SIG-M5 treated with dmso at 0.1 percent for 504 hours (cell line): ENCODE data around the gene MAPRE3.
A peak's percentile ranks its signal among the peaks of the same experiment; 100 is the strongest.

ENCODE experiments used
- DNase-seq: peaks from one replicate; lab custom pipeline; 2025; ENCODE audit not compliant: unreplicated experiment; lab: John Stamatoyannopoulos, UW

The MAPRE3 gene

DNA sequence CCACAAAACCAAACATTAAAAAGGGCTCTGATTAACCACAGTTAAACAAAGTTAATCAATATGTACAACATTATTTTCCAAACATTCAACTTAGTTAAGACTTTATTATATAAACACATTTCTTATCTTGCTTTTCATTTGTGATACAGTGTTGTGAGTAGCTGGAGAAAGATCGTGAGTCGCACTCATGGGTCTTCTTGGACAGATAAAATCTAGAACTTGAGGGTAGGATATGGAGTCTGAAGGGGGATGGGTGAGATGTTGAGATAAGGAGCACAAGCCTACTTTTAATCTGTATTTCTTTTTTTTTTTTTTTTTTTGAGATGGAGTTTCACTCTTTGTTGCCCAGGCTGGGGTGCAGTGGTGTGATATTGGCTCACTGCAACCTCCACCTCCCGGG lies 39.7 kb downstream of the MAPRE3 start:
- no peak for DNase-seq

- no peak for DNase-seq
Observed at GRCh38 chr2:27013738-27014137, 43.3 kb downstream of the MAPRE3 start.

DNA sequence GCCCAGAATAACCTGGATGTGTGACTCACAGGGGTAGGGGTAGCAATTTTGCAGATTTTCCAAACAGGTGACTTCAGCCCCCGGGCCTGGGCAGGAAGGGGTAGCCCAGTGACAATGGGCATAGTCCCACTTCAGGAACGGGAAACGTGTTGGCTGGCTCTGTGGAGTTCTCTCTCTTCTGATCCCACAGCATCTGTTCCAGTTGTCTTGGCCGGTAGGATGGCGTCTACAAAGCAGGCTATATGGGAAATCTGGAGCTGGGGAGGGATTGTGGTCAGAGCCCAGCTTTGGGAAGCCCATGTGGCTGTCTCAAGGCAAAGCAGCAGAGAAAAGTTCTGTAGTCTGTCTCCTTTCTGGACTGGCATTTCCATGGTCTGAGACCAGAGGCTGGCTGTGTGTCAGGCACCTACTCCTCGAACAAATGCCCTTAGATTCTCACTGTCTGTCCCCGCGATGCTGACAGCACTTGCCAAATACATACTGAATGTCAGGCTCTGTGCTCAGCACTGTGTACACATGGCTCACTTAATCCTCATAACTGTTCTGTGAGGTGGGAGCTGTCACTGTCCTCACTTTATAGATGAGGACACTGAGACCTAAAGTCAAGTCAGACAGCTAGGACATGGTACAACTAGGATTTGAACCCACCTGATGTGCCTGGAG lies 44.5 kb downstream of the MAPRE3 start:
- no peak for DNase-seq

DNA sequence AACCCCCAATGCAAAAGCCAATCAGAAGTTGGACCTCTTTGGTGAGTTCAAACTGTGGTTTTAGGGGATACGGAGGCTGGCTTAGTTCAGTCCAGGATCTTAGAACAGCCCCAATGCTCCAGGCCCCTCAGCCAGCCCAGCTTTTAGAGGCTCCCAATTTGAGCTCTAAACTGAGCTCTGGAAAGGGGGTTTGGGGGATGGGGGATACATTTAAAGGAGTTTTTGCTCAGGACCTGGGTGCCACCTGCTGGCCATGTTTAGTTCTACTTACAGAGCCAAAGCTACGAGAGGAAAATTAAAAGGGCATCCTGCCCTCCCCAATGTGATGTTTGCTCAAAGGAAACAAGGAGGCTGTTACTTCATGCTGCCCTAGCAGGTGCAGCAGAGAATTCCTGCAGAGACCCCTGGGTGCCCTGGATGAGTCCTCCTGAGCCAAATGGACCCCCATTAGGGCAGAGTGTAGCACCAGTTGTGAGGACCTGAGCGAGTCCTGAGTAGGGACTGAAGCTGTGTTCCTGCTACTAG lies 46.4 kb downstream of the MAPRE3 start:
- peak; percentile 62 for DNase-seq

GRCh38 chr2:27018142-27018541 lies 47.7 kb downstream of the MAPRE3 start:
- no peak for DNase-seq

DNA sequence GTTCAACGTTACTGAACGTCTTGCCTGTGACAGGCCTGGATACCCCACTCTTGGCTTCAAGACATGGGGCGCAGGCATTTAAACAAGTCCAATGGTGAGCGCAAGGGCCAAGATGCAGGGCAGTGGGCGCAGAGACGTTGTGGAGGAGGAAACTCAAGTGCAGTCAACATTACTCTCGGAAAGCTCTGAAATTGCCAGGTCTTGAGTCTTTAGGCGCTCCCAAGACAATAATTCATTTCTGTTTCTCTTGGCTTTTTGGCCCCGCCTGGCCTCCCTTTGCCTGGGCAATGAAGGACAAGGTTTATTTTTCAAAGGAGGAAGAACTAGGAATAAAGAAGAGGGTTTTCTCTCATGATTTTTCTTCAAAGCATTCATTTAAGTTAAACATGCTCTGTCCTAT lies 49.0 kb downstream of the MAPRE3 start:
- DNase-seq: no peak

GRCh38 chr2:27019931-27020855 lies 49.8 kb downstream of the MAPRE3 start:
- no peak for DNase-seq

DNA sequence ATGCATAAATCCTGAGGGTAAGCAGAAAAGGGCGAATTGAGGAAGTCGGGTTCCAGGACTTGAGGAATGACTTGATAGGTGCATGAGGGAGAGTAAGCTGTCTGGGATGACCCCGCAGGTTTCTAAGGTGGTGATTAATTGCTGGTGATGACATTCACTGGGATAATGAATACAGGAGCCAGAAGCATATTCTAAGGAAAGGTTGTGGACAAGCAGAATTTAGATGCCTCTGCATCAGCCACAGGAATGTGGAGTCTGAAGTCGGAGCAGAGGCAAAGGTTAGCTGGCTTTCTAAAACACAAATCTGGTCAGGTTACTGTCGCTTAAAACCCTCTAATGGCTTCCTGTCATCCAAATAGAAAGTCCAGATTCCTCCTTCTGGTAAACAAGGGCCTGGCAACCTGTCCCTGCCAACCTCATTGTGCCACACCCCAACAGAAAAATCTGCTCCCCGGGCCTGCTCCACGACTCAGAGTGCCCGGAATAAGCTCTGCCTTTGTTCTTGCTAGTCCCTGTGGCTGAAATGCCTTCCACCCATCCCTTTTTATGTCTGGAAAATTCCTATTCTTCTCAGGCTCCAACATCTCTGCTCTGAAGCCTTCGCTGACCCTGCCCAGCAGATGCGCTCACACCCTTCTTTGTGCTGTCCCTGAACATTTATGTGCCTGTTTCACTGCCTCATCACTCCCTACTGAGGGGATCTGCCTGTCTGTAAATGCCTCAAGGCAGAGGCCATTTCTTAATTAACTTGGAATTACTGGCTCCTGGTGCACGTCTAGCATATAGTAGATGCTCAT lies 51.0 kb downstream of the MAPRE3 start:
- peak; percentile 15 for DNase-seq

DNA sequence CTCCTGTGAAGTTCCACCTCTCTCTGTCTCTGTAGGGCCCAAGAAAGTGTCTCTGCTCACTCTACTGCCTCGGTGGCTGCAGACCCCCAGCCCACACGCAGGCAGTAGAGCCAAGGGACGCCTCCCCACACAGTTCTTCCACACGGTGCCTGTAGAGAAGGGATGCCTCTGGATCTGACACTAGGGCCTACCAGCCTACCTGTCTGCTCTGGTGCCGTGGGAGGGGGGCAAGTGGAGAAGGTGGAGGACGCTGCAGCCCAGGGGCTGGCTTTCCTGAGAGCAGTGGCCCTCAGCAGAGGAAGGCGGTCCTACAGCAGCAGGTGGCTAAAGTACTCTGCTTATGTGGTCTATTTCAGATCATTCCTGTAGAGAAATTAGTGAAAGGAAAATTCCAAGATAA lies 53.3 kb downstream of the MAPRE3 start:
- no peak for DNase-seq

DNA sequence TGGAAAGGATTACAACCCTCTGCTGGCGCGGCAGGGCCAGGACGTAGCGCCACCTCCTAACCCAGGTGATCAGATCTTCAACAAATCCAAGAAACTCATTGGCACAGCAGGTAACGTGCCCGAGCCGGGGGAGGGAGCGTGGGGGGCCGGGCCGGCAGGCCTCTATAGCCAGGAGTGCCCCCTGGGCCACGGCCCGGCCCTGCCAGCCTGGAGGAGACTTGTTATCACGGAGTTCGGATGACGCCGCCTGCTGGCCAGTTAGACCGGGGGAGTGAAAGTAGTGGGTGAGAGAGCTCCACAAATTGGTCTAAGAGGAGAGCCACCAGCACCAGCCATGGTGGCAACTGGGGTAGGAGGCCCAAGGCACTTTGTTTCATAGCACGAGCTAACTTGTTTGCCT lies 53.8 kb downstream of the MAPRE3 start:
- DNase-seq: no peak

DNA sequence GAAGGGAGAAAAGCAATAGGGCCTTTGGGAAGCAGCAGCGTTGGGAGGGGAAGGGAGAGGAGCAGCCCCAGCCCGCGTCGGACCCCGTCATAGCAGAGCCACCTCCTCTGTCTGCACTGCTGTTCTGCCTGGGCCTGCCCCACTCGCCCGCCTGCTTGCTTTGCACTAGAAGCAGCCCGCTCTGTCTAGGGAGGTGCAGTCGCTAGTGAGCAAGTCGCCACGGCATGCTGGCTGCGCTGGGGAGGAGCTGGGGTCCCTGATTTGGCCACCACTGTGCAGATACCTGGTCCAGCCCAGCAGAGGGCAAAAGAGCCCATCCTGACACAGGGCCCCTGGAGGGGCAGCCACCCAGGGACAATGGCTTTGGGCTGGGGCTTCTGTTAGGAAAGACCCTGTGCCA lies 54.4 kb downstream of the MAPRE3 start:
- no peak for DNase-seq

- DNase-seq: no peak
Observed at GRCh38 chr2:27025281-27025800, 54.9 kb downstream of the MAPRE3 start.

- DNase-seq: no peak
Observed at GRCh38 chr2:27025861-27026851, 55.7 kb downstream of the MAPRE3 start.

DNA sequence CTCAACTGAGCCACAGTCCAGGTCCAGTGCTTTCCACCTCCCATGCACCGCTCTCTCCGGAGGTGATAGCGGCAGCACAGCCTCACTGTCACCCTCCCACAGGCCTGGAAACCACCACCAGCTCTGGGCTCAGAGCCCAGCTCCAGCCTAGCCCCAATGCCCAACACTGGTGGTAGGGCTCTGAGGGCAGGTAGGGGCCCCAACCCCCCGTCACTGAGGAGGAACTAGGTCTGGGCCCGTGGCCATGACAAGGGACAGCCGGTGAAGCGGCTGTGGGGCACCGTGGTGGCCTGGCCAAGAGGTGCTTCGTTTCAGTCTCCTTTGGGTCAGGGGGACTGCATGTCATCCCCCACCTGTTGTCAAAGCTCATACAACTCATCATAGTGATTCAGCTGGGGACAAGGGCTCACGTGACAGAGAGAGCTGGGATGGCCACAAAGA lies 56.8 kb downstream of the MAPRE3 start:
- DNase-seq: no peak

DNA sequence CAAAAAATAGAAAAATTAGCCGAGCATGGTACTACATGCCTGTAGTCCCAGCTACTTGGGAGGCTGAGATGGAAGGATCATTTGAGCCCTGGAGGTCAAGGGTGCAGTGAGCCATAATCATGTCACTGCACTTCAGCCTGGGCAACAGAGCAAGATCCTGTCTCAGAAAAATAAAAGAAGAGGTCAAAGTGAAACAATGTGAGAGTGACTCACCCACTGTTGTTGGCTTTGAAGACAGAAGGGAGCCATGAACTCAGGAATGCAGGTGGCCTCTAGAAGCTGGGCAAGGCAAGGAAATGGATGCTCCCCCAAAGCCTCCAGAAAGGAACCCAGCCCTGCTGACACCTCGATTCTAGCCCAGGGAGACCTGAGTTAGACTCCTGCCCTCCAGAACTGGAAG lies 58.6 kb downstream of the MAPRE3 start:
- no peak for DNase-seq

DNA sequence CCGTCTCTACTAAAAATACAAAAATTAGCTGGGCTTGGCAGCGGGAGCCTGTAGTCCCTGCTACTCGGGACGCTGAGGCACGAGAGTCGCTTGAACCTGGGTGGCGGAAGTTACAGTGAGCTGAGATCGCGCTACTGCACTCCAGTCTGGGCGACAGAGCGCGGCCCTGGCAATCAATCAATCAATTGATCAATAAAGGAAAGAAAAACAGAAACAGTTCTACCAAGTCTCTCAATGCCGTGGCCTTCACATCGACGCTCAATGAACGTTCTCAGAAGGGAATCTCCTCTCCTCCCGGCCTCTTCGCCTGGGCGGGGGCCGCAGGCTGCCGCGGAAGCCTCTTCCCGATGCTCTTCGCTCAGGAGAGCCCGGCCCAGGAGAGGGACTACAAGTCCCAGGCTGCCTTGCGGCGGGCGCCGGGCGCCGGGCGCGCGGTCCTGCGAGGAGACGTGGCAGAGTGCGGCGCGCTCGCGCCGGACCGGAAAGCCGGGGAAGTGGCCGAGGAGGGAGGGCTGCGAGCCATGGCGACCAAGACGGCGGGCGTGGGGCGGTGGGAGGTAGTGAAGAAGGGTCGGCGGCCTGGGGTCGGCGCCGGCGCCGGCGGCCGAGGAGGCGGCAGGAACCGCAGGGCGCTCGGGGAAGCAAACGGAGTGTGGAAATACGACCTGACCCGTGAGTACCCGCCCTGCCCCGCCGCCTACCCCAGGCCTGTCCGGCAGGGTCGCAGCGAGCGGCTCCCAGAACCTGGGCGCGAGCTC lies 62.2 kb downstream of the MAPRE3 start, which contains the start of gene TMEM214:
Gene TMEM214, plus strand, starts transcription at position 471 of the 758 bp plus-strand sequence. Its CDS starts 51 bp downstream, at position 522.
- peak; percentile 83 for DNase-seq

- DNase-seq: no peak
Observed at GRCh38 chr2:27033253-27033852, 62.9 kb downstream of the MAPRE3 start.

GRCh38 chr2:27038012-27038411 lies 67.6 kb downstream of the MAPRE3 start:
- DNase-seq: no peak
